Activated naive CD8-positive, alpha-beta T cell treated with anti-CD3 and anti-CD28 coated beads, Interleukin-2, amount 50 U/mL, for 24 hours (primary cell): ENCODE data around the gene PDE4B.

Experiments used
- ATAC-seq: fragments of 150-1000 bp; cut with Tn5 transposase; one replicate; pipeline ENCODE4 v1.10.0; 2021
- DNase-seq: peaks from one replicate; pipeline ENCODE4 v3.0.0; 2021
- H3K27ac Mint-ChIP-seq: one replicate; pipeline ENCODE4 v1.8.0; 2021; ENCODE audit warnings: mild to moderate bottlenecking, mixed read lengths
- H3K27me3 Mint-ChIP-seq: one replicate; pipeline ENCODE4 v1.8.0; 2021; ENCODE audit warnings: mixed read lengths
- H3K36me3 Mint-ChIP-seq: one replicate; pipeline ENCODE4 v1.8.0; 2021; ENCODE audit warnings: low read depth, mixed read lengths
- H3K4me1 Mint-ChIP-seq: one replicate; pipeline ENCODE4 v1.8.0; 2021; ENCODE audit warnings: mixed read lengths
- H3K4me3 Mint-ChIP-seq: one replicate; pipeline ENCODE4 v1.8.0; 2021; ENCODE audit warnings: mild to moderate bottlenecking, moderate library complexity, mixed read lengths
- H3K9me3 Mint-ChIP-seq: one replicate; pipeline ENCODE4 v1.8.0; 2021; ENCODE audit warnings: mixed read lengths

The PDE4B gene

GRCh38 chr1:66207484-66207883 lies 414.8 kb downstream of the PDE4B start:
- DNase-seq = no peak
- H3K4me1 Mint-ChIP-seq = no peaks in the 10 kb centered on the region

GRCh38 chr1:66208632-66209031 lies 415.9 kb downstream of the PDE4B start:
- H3K27ac Mint-ChIP-seq = no peak overlapping the region
- no peak for DNase-seq
- H3K4me3 Mint-ChIP-seq = no peak overlapping the region
- peaks cover 5% of the 10 kb centered on the region for H3K9me3 Mint-ChIP-seq
- no peaks in the 10 kb centered on the region for H3K4me1 Mint-ChIP-seq
- no peak for ATAC-seq
- peaks cover 3% of the 10 kb centered on the region for H3K36me3 Mint-ChIP-seq
- peaks cover 2% of the 10 kb centered on the region for H3K27me3 Mint-ChIP-seq

More at GRCh38 chr1:66207484-66207883, 414.8 kb downstream of the PDE4B start:
- Mint-ChIP-seq H3K4me3 (no peak overlapping the region), H3K36me3 (peaks cover 3% of the 10 kb centered on the region), H3K27me3 (peaks cover 5% of the 10 kb centered on the region), H3K27ac (no peak overlapping the region), H3K9me3 (peaks cover 9% of the 10 kb centered on the region)
- ATAC-seq = no peak

- Mint-ChIP-seq H3K4me1 (peaks cover 8% of the 10 kb centered on the region), H3K36me3 (no peaks in the 10 kb centered on the region), H3K27ac (no peak overlapping the region), H3K4me3 (no peak overlapping the region), H3K9me3 (no peaks in the 10 kb centered on the region), H3K27me3 (peaks cover 2% of the 10 kb centered on the region)
- ATAC-seq = no peak
- DNase-seq = no peak
Observed at GRCh38 chr1:66210635-66211244, 418.0 kb downstream of the PDE4B start.

- Mint-ChIP-seq H3K9me3 (no peaks in the 10 kb centered on the region), H3K27ac (no peak overlapping the region), H3K4me3 (no peak overlapping the region), H3K4me1 (peaks cover 8% of the 10 kb centered on the region), H3K27me3 (peaks cover 2% of the 10 kb centered on the region), H3K36me3 (no peaks in the 10 kb centered on the region)
- DNase-seq (no peak), ATAC-seq (no peak)
Observed at GRCh38 chr1:66211521-66211920, 418.8 kb downstream of the PDE4B start.

- Mint-ChIP-seq H3K36me3 (no peaks in the 10 kb centered on the region), H3K27me3 (peaks cover 2% of the 10 kb centered on the region), H3K27ac (no peak overlapping the region), H3K4me1 (peaks cover 8% of the 10 kb centered on the region), H3K9me3 (no peaks in the 10 kb centered on the region), H3K4me3 (no peak overlapping the region)
- no peak for ATAC-seq
- no peak for DNase-seq
Observed at GRCh38 chr1:66213491-66213890, 420.8 kb downstream of the PDE4B start.

- no peaks in the 10 kb centered on the region for H3K36me3 Mint-ChIP-seq
- H3K27ac Mint-ChIP-seq = no peak overlapping the region
- H3K27me3 Mint-ChIP-seq = no peaks in the 10 kb centered on the region
- H3K4me3 Mint-ChIP-seq = no peak overlapping the region
- no peak for DNase-seq
- peak; percentile 61 for ATAC-seq
- H3K4me1 Mint-ChIP-seq = peaks cover 8% of the 10 kb centered on the region
- H3K9me3 Mint-ChIP-seq = no peaks in the 10 kb centered on the region
Observed at GRCh38 chr1:66214901-66215300, 422.2 kb downstream of the PDE4B start.

- Mint-ChIP-seq H3K27ac (no peak overlapping the region), H3K9me3 (no peaks in the 10 kb centered on the region), H3K4me3 (no peak overlapping the region), H3K27me3 (no peaks in the 10 kb centered on the region), H3K36me3 (no peaks in the 10 kb centered on the region), H3K4me1 (peaks cover 8% of the 10 kb centered on the region)
- no peak for ATAC-seq
- no peak for DNase-seq
Observed at GRCh38 chr1:66217021-66217420, 424.3 kb downstream of the PDE4B start.

GRCh38 chr1:66217561-66217960 lies 424.9 kb downstream of the PDE4B start:
- ATAC-seq (no peak), DNase-seq (no peak)
- Mint-ChIP-seq H3K27ac (no peak overlapping the region), H3K36me3 (no peaks in the 10 kb centered on the region), H3K27me3 (no peaks in the 10 kb centered on the region), H3K4me3 (no peak overlapping the region), H3K4me1 (peaks cover 8% of the 10 kb centered on the region), H3K9me3 (no peaks in the 10 kb centered on the region)

GRCh38 chr1:66220477-66220876 lies 427.8 kb downstream of the PDE4B start:
- ATAC-seq = no peak
- H3K9me3 Mint-ChIP-seq = no peaks in the 10 kb centered on the region
- H3K36me3 Mint-ChIP-seq = no peaks in the 10 kb centered on the region
- H3K4me3 Mint-ChIP-seq = no peak overlapping the region
- no peaks in the 10 kb centered on the region for H3K4me1 Mint-ChIP-seq
- DNase-seq = no peak
- H3K27me3 Mint-ChIP-seq = peaks cover 2% of the 10 kb centered on the region
- H3K27ac Mint-ChIP-seq = no peak overlapping the region

- no peak for DNase-seq
- Mint-ChIP-seq H3K36me3 (no peaks in the 10 kb centered on the region), H3K27ac (no peak overlapping the region), H3K9me3 (no peaks in the 10 kb centered on the region), H3K4me1 (no peaks in the 10 kb centered on the region), H3K4me3 (no peak overlapping the region), H3K27me3 (peaks cover 4% of the 10 kb centered on the region)
- no peak for ATAC-seq
Observed at GRCh38 chr1:66223681-66224080, 431.0 kb downstream of the PDE4B start.

- ATAC-seq (no peak), DNase-seq (no peak)
- no peaks in the 10 kb centered on the region for H3K9me3 Mint-ChIP-seq
- peaks cover 4% of the 10 kb centered on the region for H3K27me3 Mint-ChIP-seq
- no peaks in the 10 kb centered on the region for H3K36me3 Mint-ChIP-seq
- H3K4me1 Mint-ChIP-seq = peaks cover 5% of the 10 kb centered on the region
- no peak overlapping the region for H3K4me3 Mint-ChIP-seq
- H3K27ac Mint-ChIP-seq = no peak overlapping the region
Observed at GRCh38 chr1:66226985-66227384, 434.3 kb downstream of the PDE4B start.

GRCh38 chr1:66227966-66228365 lies 435.3 kb downstream of the PDE4B start:
- H3K36me3 Mint-ChIP-seq = no peaks in the 10 kb centered on the region
- H3K4me1 Mint-ChIP-seq = peaks cover 5% of the 10 kb centered on the region
- no peak overlapping the region for H3K4me3 Mint-ChIP-seq
- no peak for DNase-seq
- no peaks in the 10 kb centered on the region for H3K9me3 Mint-ChIP-seq
- H3K27ac Mint-ChIP-seq = no peak overlapping the region
- no peak for ATAC-seq
- H3K27me3 Mint-ChIP-seq = peaks cover 5% of the 10 kb centered on the region

GRCh38 chr1:66231217-66231616 lies 438.5 kb downstream of the PDE4B start:
- ATAC-seq = peak; percentile 86
- no peaks in the 10 kb centered on the region for H3K9me3 Mint-ChIP-seq

GRCh38 chr1:66231681-66232463 lies 439.2 kb downstream of the PDE4B start:
- H3K36me3 Mint-ChIP-seq = no peaks in the 10 kb centered on the region
- H3K27ac Mint-ChIP-seq = no peak overlapping the region
- ATAC-seq (no peak), DNase-seq (no peak)
- peaks cover 5% of the 10 kb centered on the region for H3K4me1 Mint-ChIP-seq
- H3K9me3 Mint-ChIP-seq = no peaks in the 10 kb centered on the region
- no peak overlapping the region for H3K4me3 Mint-ChIP-seq
- H3K27me3 Mint-ChIP-seq = peaks cover 7% of the 10 kb centered on the region

More at GRCh38 chr1:66231217-66231616, 438.5 kb downstream of the PDE4B start:
- no peaks in the 10 kb centered on the region for H3K36me3 Mint-ChIP-seq
- H3K27ac Mint-ChIP-seq = no peak overlapping the region
- H3K27me3 Mint-ChIP-seq = peaks cover 4% of the 10 kb centered on the region
- H3K4me1 Mint-ChIP-seq = peaks cover 5% of the 10 kb centered on the region
- DNase-seq = no peak
- no peak overlapping the region for H3K4me3 Mint-ChIP-seq

GRCh38 chr1:66237042-66237441 lies 444.3 kb downstream of the PDE4B start:
- ATAC-seq = no peak
- H3K4me3 Mint-ChIP-seq = no peak overlapping the region
- H3K9me3 Mint-ChIP-seq = no peaks in the 10 kb centered on the region
- no peaks in the 10 kb centered on the region for H3K4me1 Mint-ChIP-seq
- H3K36me3 Mint-ChIP-seq = no peaks in the 10 kb centered on the region
- H3K27me3 Mint-ChIP-seq = peaks cover 16% of the 10 kb centered on the region
- DNase-seq = no peak
- no peak overlapping the region for H3K27ac Mint-ChIP-seq
